ENCODE data around the gene GPX4.

GPX4 gene

GRCh38 chr19:1132552-1133383 is 29.0 kb downstream of the GPX4 start:
- TF ChIP-seq, protein P1, sequence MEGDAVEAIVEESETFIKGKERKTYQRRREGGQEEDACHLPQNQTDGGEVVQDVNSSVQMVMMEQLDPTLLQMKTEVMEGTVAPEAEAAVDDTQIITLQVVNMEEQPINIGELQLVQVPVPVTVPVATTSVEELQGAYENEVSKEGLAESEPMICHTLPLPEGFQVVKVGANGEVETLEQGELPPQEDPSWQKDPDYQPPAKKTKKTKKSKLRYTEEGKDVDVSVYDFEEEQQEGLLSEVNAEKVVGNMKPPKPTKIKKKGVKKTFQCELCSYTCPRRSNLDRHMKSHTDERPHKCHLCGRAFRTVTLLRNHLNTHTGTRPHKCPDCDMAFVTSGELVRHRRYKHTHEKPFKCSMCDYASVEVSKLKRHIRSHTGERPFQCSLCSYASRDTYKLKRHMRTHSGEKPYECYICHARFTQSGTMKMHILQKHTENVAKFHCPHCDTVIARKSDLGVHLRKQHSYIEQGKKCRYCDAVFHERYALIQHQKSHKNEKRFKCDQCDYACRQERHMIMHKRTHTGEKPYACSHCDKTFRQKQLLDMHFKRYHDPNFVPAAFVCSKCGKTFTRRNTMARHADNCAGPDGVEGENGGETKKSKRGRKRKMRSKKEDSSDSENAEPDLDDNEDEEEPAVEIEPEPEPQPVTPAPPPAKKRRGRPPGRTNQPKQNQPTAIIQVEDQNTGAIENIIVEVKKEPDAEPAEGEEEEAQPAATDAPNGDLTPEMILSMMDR (IDR thresholded peaks at IDR 0.05; ENCODE audit: insufficient read depth, low read length, missing control alignments) = no peak
- ChIA-PET POLR2A (interaction anchor here (1.2 kb wide), 1 partner anchor 35 kb away, joined by 5 read pairs; no protein-coding TSS in a partner anchor), CTCF (interaction anchor here (4.7 kb wide), 1 partner anchor 62 kb away, joined by 17 read pairs; no protein-coding TSS in a partner anchor)
- peak overlapping the region; percentile 75 for H3K4me3 ChIP-seq (ENCODE audit: low read depth, low read length)
- DNase-seq (ENCODE audit: low read depth, low spot score) = no peak

DNA sequence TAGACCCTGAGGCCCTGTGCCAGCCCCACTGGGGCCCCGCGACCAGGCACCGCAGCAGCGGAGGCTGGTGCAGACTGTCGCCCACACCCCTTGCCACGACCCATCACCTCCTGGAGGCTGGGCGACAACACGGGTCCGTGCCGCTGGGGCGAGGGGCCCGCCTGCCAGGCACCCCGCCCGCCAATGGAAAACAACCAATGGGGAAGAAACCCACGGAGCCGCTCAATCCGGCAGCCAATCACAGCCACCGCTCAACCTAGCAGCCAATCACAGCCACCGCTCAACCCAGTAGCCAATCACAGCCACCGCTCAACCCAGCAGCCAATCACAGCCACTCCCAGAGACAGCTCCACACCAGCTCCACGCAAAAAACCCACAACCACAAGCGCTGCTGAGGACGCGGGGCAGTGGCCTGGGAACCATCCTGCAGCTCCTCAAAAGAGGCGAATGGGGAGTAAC is 29.7 kb downstream of the GPX4 start:
- ChIA-PET POLR2A (interaction anchor here (1.2 kb wide), 1 partner anchor 35 kb away, joined by 5 read pairs; no protein-coding TSS in a partner anchor), CTCF (interaction anchor here (0.9 kb wide), 1 partner anchor 10 kb away, joined by 3 read pairs; no protein-coding TSS in a partner anchor)
- no peak overlapping the region for H3K4me3 ChIP-seq (ENCODE audit: low read depth, low read length)
- TF ChIP-seq, protein P1 (IDR thresholded peaks at IDR 0.05; ENCODE audit: insufficient read depth, low read length, missing control alignments) = no peak
- DNase-seq (ENCODE audit: low read depth, low spot score) = no peak

GRCh38 chr19:1134431-1134830 is 30.6 kb downstream of the GPX4 start:
- DNase-seq (ENCODE audit: low read depth, low spot score) = no peak
- no peak overlapping the region for H3K4me3 ChIP-seq (ENCODE audit: low read depth, low read length)
- POLR2A ChIA-PET = no interaction called here
- TF ChIP-seq, protein P1 (IDR thresholded peaks at IDR 0.05; ENCODE audit: insufficient read depth, low read length, missing control alignments) = no peak
- CTCF ChIA-PET = interaction anchor here (0.9 kb wide), 1 partner anchor 9 kb away, joined by 3 read pairs; no protein-coding TSS in a partner anchor

- POLR2A ChIA-PET = no interaction called here
- no peak overlapping the region for H3K4me3 ChIP-seq (ENCODE audit: low read depth, low read length)
- TF ChIP-seq, protein P1 (IDR thresholded peaks at IDR 0.05; ENCODE audit: insufficient read depth, low read length, missing control alignments) = no peak
- no peak for DNase-seq (ENCODE audit: low read depth, low spot score)
- CTCF ChIA-PET = no interaction called here
These were observed 31.7 kb downstream of the GPX4 start for GRCh38 chr19:1135454-1135853.

DNA sequence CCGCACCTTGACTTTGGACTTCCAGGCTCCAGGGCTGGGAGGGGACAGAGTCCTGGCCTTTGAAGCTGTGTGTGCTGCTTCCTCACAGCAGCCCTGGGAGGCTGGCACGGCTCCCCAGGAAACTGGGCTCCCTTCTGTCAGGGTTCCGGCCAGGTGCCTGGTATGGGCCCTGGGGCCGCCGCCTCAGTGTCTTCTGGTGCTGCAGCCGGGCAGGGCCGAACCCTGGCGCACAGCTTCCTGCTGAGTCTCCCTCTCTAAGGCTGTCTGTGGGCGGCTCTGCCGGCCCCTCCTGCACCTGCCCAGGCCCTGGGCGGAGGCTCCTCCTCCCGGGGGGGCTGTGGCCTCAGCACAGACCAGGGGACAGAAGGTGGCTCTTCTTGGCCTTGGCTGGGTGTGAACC is 32.4 kb downstream of the GPX4 start:
- DNase-seq (ENCODE audit: low read depth, low spot score) = no peak
- POLR2A ChIA-PET = no interaction called here
- CTCF ChIA-PET = no interaction called here
- TF ChIP-seq, protein P1 (IDR thresholded peaks at IDR 0.05; ENCODE audit: insufficient read depth, low read length, missing control alignments) = no peak
- H3K4me3 ChIP-seq (ENCODE audit: low read depth, low read length) = no peak overlapping the region

- POLR2A ChIA-PET = no interaction called here
- no peak for DNase-seq (ENCODE audit: low read depth, low spot score)
- H3K4me3 ChIP-seq (ENCODE audit: low read depth, low read length) = no peak overlapping the region
- CTCF ChIA-PET = no interaction called here
- TF ChIP-seq, protein P1 (IDR thresholded peaks at IDR 0.05; ENCODE audit: insufficient read depth, low read length, missing control alignments) = no peak
These were observed 33.0 kb downstream of the GPX4 start for GRCh38 chr19:1136621-1137317.

All from AG04449 (cell line).